Colonic mucosa (tissue), 4 donors: ENCODE results near the gene HDAC4. TPM values are rescaled to one million over a fixed set of nuclear protein-coding genes. Genes with fewer than 3 reads are reported as not detected.

Experiments used
- DNase-seq: peaks from one replicate; pipeline ENCODE4 v3.0.0-alpha.2; 2020
- H3K27ac ChIP-seq: fragments of 200-600 bp; one replicate; pipeline ENCODE4 v1.8.0; 2021
- H3K27me3 ChIP-seq: fragments of 200-600 bp; one replicate; pipeline ENCODE4 v1.8.0; 2021
- H3K36me3 ChIP-seq: fragments of 200-600 bp; one replicate; pipeline ENCODE4 v1.8.0; 2021
- H3K4me1 ChIP-seq: fragments of 200-600 bp; one replicate; pipeline ENCODE4 v1.8.0; 2021; ENCODE audit warnings: mild to moderate bottlenecking
- H3K4me3 ChIP-seq: fragments of 200-600 bp; one replicate; pipeline ENCODE4 v1.8.0; 2021
- H3K9ac ChIP-seq, 2 donors: one replicate each; pipeline ENCODE4 v1.7.0; 2013; ENCODE audit warnings: control low read depth in 2 of 2, low read depth in 2 of 2, low read length in 2 of 2
- H3K9me3 ChIP-seq: fragments of 200-600 bp; one replicate; pipeline ENCODE4 v1.8.0; 2021
- intact Hi-C: fragments of 100-400 bp; cut with DNase I; formaldehyde crosslinking; loops from one replicate; pipeline ENCODE4 v1.14.1; 2022
- total RNA-seq, 2 donors: library from RNA; stranded (reverse); fragmentation: NEBNext Ultra II Directional in 1 of 2; extraction: Animal tissue kit (Norgen Biotek cat#: 25700) in 1 of 2; gene quantifications; one replicate each; pipeline ENCODE4 v1.2.1, GENCODE V29; 2021
- TF ChIP-seq, protein P1 (sequence below): fragments of 200-600 bp; IDR thresholded peaks from one replicate; pipeline ENCODE4 v1.8.0; 2022; ENCODE audit warnings: antibody characterized with exemption, mild to moderate bottlenecking
- donor health status: healthy.
- donor health status: DM: no; HTN: no; CAD: no.
- donor health status: DM: no; HTN: no; CAD: no.

The HDAC4 gene
- total RNA-seq, 2 donors from 2014 or later = 35.3 to 46.8 TPM

DNA sequence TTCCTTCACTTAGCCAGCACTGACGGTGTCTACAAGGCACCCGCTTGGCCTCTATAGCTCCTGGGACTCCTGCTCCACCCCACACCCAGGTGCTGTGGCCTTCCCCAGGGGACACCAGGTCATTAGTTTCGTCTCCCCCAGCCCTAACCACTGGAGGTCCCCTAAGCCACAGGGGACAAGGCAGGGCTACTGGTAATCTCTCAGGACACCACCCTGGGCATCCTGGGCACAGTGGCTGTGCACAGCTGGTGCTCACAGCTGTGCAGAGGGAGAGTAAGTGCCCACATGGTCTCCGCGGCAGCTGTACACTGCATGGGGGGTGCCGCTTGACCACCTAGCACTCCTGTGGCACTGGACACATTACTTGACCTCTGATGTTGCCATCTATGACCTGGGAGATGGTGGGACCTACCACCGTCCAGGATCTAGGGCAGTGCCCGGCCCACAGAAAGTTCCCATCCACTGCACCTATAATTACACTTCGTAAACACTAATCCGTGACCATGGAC is 134.0 kb downstream of the HDAC4 start:
- intact Hi-C loops = no loop called here
- Histone ChIP-seq H3K9ac (peak overlapping the region in 1 of 2 donors; percentile 72), H3K27me3 (no peaks in the 10 kb centered on the region), H3K36me3 (no peaks in the 10 kb centered on the region), H3K27ac (peak overlapping the region; percentile 92), H3K9me3 (no peaks in the 10 kb centered on the region), H3K4me1 (peaks cover 44% of the 10 kb centered on the region), H3K4me3 (peak overlapping the region; percentile 2)
- DNase-seq = no peak
- TF ChIP-seq, protein P1, sequence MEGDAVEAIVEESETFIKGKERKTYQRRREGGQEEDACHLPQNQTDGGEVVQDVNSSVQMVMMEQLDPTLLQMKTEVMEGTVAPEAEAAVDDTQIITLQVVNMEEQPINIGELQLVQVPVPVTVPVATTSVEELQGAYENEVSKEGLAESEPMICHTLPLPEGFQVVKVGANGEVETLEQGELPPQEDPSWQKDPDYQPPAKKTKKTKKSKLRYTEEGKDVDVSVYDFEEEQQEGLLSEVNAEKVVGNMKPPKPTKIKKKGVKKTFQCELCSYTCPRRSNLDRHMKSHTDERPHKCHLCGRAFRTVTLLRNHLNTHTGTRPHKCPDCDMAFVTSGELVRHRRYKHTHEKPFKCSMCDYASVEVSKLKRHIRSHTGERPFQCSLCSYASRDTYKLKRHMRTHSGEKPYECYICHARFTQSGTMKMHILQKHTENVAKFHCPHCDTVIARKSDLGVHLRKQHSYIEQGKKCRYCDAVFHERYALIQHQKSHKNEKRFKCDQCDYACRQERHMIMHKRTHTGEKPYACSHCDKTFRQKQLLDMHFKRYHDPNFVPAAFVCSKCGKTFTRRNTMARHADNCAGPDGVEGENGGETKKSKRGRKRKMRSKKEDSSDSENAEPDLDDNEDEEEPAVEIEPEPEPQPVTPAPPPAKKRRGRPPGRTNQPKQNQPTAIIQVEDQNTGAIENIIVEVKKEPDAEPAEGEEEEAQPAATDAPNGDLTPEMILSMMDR = no peak

DNA sequence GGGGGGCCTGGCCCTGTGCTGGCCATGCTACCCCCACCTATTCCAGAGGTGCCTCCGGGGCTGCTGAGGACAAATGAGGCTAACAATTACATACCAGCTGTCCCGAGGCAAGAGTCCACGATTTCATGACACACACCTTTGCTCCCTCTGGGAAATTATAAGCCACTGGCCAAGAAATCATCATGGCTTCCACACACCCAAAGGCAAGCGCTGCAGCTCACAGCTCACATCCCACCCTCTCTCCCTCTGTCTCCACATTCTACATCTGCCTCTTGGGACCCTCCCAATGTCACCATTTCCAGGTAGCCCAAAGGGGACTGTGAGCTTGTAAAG is 134.4 kb downstream of the HDAC4 start:
- intact Hi-C loops = no loop called here
- Histone ChIP-seq H3K4me3 (peak overlapping the region; percentile 2), H3K4me1 (peaks cover 44% of the 10 kb centered on the region), H3K9me3 (no peaks in the 10 kb centered on the region), H3K27ac (peak overlapping the region; percentile 92), H3K9ac (peak overlapping the region; percentile 24 to 72), H3K27me3 (no peaks in the 10 kb centered on the region), H3K36me3 (no peaks in the 10 kb centered on the region)
- TF ChIP-seq, protein P1 = no peak
- no peak for DNase-seq

DNA sequence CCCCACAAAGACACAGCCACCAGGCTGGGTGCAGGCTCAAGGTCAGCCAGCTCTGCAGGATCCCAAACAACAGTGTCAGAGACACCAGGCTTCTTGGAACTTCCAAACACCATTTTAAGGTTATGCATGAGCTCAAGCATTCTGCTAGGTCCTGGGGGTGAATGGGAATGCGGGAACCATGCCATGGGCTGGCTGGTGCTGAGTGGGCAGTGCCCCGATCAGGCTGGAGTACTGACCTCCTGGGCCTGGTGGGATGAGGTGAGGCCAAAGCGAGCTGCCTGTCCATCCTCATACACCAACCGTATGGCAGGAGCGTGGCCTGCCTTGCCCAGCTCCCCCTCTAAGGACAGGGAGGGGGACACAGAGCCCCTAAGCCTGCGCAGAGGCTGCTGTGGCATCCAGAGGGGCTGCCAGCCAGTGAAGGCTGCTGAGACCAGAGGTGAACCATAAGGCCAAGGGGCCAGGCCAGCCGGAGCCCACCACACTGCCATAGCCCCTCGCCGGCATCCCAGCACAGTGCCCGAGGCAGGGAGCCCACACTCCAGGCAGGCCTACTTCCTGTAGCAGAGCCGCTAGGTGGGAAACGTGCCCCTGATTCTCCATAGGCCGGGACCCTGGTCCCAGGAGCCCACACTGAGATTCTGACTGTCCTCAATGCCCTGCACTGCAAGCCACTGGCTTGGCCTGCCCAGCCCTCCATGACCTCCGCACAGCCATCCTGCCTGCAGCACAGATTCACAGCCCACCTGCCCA is 135.0 kb downstream of the HDAC4 start:
- Histone ChIP-seq H3K9ac (peak overlapping the region; percentile 44 to 72), H3K4me1 (peaks cover 44% of the 10 kb centered on the region), H3K27me3 (no peaks in the 10 kb centered on the region), H3K4me3 (no peak overlapping the region), H3K27ac (peak overlapping the region; percentile 92), H3K9me3 (no peaks in the 10 kb centered on the region), H3K36me3 (no peaks in the 10 kb centered on the region)
- no peak for DNase-seq
- intact Hi-C loops = no loop called here
- TF ChIP-seq, protein P1 = no peak

DNA sequence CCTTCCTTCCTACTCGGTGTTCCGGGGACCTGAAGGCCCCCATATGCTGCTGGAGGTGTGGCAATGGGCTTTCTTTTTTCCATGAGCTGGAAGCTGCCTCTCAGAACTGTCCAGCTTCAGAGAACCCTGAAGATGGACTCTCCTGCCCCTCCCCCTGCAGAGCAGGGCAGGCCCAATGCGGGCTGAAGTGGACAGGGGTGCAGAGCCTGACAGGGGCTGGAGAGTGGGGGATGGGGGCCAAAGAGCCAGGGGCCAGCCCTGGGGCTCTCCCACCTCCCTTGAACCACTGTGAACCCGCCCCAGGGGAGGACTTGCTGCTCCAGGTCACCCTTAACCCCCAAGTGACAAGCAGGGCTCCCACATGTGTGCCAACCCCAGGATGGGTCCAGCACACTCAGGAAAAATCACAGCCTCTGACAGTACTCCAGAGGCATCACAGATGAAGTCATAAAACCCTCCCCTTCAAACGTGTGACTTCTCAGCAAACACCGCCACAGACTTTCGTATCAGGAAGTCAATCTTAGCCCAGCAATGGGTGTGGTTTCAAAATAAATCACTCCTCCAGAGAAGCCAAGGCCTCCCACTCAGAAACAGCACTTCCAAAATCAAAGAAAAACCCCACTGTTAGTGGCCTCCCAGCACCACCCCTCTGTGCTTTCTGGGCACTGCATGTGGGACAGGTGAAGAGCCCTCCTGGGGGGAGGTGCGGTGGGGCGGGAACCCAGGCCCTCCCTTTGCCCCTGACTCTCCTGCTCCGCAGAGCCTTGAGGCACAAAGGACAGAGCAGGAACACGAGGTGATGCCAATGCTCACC is 135.8 kb downstream of the HDAC4 start:
- H3K4me1 ChIP-seq = peaks cover 44% of the 10 kb centered on the region
- no peak overlapping the region for H3K4me3 ChIP-seq
- H3K27ac ChIP-seq = peak overlapping the region; percentile 92
- peak overlapping the region in 1 of 2 donors; percentile 49 for H3K9ac ChIP-seq
- peak; percentile 75 for DNase-seq
- intact Hi-C loops = no loop called here
- TF ChIP-seq, protein P1 = no peak
- no peaks in the 10 kb centered on the region for H3K36me3 ChIP-seq
- H3K9me3 ChIP-seq = no peaks in the 10 kb centered on the region
- no peaks in the 10 kb centered on the region for H3K27me3 ChIP-seq

DNA sequence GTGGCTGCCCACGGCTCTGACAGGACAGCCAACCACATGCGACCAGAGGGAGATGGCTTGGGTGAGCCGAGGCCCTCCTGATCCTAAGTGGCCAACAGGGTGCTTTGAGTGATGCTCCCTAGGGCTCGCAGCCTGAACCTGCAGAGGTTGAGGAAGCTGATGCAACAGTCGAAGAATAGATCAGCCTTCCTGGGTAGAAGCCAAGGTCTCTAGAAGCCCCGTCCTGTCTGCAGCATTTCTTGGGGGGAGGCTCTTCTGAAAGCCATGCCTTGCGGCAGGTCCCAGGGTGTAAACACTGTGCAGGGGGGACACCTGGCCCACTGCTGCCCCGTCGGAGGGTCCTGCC is 136.4 kb downstream of the HDAC4 start:
- peak overlapping the region; percentile 92 for H3K27ac ChIP-seq
- no peaks in the 10 kb centered on the region for H3K9me3 ChIP-seq
- DNase-seq = no peak
- intact Hi-C loops = no loop called here
- no peaks in the 10 kb centered on the region for H3K27me3 ChIP-seq
- TF ChIP-seq, protein P1 = no peak
- H3K4me3 ChIP-seq = no peak overlapping the region
- H3K4me1 ChIP-seq = peaks cover 41% of the 10 kb centered on the region
- peak overlapping the region in 1 of 2 donors; percentile 49 for H3K9ac ChIP-seq
- H3K36me3 ChIP-seq = no peaks in the 10 kb centered on the region
